Fibroblast of lung (primary cell): Measurements from ENCODE around the gene RTN4.

ENCODE experiments used
- CTCF ChIP-seq, 2 donors: IDR thresholded peaks in 1 of 2; conservative IDR thresholded peaks in 1 of 2; 1 replicate in 1 of 2; 2 replicates in 1 of 2; pipeline ENCODE4 v1.5.1; 2011 to 2012; ENCODE audit warnings: low read length in 2 of 2, control low read depth in 1 of 2, inconsistent platforms in 1 of 2, low read depth in 1 of 2, mild to moderate bottlenecking in 1 of 2
- EZH2 ChIP-seq: IDR thresholded peaks from 2 replicates; pipeline ENCODE4 v1.5.1; 2012; ENCODE audit warnings: low read length, control low read depth, mild to moderate bottlenecking; ENCODE audit errors: missing control alignments

GRCh38 chr2:54945391-54946219 lies 104.6 kb downstream of the RTN4 start:
- TF ChIP-seq CTCF (conservative IDR thresholded peaks at IDR 0.05 in 1 of 2, IDR thresholded peaks at IDR 0.05 in 1 of 2; ENCODE audit: low read depth in 1 of 2, low read length in 2 of 2) (no peak), EZH2 (no peak)
